Measurements from ENCODE around the gene DISC1. TPM values are rescaled to one million over a fixed set of nuclear protein-coding genes. Genes with fewer than 3 reads are reported as not detected.

The DISC1 gene
- polyA plus RNA-seq, 3 donors = 5.5 to 14.7 (median 5.8) TPM

GRCh38 chr1:231878737-231879136, 252.1 kb downstream of the DISC1 start:
- Histone ChIP-seq H3K4me1 (ENCODE audit: control insufficient read depth in 1 of 2, insufficient read depth in 2 of 2, low read length in 2 of 2) (no peaks in the 10 kb centered on the region), H3K27me3 (ENCODE audit: control insufficient read depth in 2 of 2, insufficient read depth in 2 of 2, low read length in 2 of 2) (no peaks in the 10 kb centered on the region), H3K4me2 (replicated peaks; ENCODE audit: extremely low read depth, low read length, poor library complexity, severe bottlenecking) (no peak overlapping the region), H3K79me2 (ENCODE audit: insufficient read depth, low read length) (no peaks in the 10 kb centered on the region), H3K27ac (ENCODE audit: low read depth in 1 of 2, low read length in 2 of 2) (no peak overlapping the region), H3K4me3 (replicated peaks in 1 of 3; ENCODE audit: low read depth in 2 of 3, low read length in 3 of 3) (no peak overlapping the region), H3K9me3 (replicated peaks in 1 of 2; ENCODE audit: control insufficient read depth in 1 of 2, insufficient read depth in 1 of 2, low read length in 2 of 2) (peaks cover 12 to 23% of the 10 kb centered on the region in 2 donors), H4K20me1 (ENCODE audit: insufficient read depth, low read length) (peaks cover 27% of the 10 kb centered on the region), H2AFZ (ENCODE audit: insufficient read depth, low read depth, low read length, poor library complexity, severe bottlenecking) (no peak overlapping the region), H3K36me3 (replicated peaks in 1 of 2; ENCODE audit: control insufficient read depth in 1 of 2, insufficient read depth in 2 of 2, low read length in 2 of 2) (peaks cover 3 to 66% of the 10 kb centered on the region in 2 donors), H3K9ac (ENCODE audit: insufficient read depth, low read length, poor library complexity, severe bottlenecking) (no peak overlapping the region)
- intact Hi-C loops (cut with micrococcal nuclease) = no loop called here
- Mint-ChIP-seq H3K27me3 (ENCODE audit: low read depth in 3 of 3) (no peaks in the 10 kb centered on the region), H3K9me3 (peaks cover 12 to 19% (median 15%) of the 10 kb centered on the region in 7 donors), H3K4me3 (no peak overlapping the region), H3K36me3 (peaks cover 43 to 60% of the 10 kb centered on the region in 2 donors), H3K27ac (no peak overlapping the region), H3K4me1 (no peaks in the 10 kb centered on the region)
- WGBS (ENCODE audit: insufficient coverage) = no CpG with 5 or more reads among the region's 1 CpG
- TF ChIP-seq, protein P1, sequence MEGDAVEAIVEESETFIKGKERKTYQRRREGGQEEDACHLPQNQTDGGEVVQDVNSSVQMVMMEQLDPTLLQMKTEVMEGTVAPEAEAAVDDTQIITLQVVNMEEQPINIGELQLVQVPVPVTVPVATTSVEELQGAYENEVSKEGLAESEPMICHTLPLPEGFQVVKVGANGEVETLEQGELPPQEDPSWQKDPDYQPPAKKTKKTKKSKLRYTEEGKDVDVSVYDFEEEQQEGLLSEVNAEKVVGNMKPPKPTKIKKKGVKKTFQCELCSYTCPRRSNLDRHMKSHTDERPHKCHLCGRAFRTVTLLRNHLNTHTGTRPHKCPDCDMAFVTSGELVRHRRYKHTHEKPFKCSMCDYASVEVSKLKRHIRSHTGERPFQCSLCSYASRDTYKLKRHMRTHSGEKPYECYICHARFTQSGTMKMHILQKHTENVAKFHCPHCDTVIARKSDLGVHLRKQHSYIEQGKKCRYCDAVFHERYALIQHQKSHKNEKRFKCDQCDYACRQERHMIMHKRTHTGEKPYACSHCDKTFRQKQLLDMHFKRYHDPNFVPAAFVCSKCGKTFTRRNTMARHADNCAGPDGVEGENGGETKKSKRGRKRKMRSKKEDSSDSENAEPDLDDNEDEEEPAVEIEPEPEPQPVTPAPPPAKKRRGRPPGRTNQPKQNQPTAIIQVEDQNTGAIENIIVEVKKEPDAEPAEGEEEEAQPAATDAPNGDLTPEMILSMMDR (IDR thresholded peaks at IDR 0.05) = no peak
- no peak for DNase-seq

GRCh38 chr1:231879296-231879695, 252.7 kb downstream of the DISC1 start:
- Mint-ChIP-seq H3K4me3 (no peak overlapping the region), H3K27me3 (ENCODE audit: low read depth in 3 of 3) (no peaks in the 10 kb centered on the region), H3K36me3 (peaks cover 42 to 61% of the 10 kb centered on the region in 2 donors), H3K4me1 (no peaks in the 10 kb centered on the region), H3K27ac (peak overlapping the region in 1 of 7 donors; percentile 51), H3K9me3 (peaks cover 11 to 18% (median 15%) of the 10 kb centered on the region in 7 donors)
- TF ChIP-seq, protein P1 (IDR thresholded peaks at IDR 0.05) = no peak
- Histone ChIP-seq H3K27ac (ENCODE audit: low read depth in 1 of 2, low read length in 2 of 2) (no peak overlapping the region), H3K4me2 (replicated peaks; ENCODE audit: extremely low read depth, low read length, poor library complexity, severe bottlenecking) (no peak overlapping the region), H2AFZ (ENCODE audit: insufficient read depth, low read depth, low read length, poor library complexity, severe bottlenecking) (no peak overlapping the region), H3K79me2 (ENCODE audit: insufficient read depth, low read length) (no peaks in the 10 kb centered on the region), H3K4me3 (replicated peaks in 1 of 3; ENCODE audit: low read depth in 2 of 3, low read length in 3 of 3) (no peak overlapping the region), H4K20me1 (ENCODE audit: insufficient read depth, low read length) (peaks cover 30% of the 10 kb centered on the region), H3K9ac (ENCODE audit: insufficient read depth, low read length, poor library complexity, severe bottlenecking) (no peak overlapping the region), H3K36me3 (replicated peaks in 1 of 2; ENCODE audit: control insufficient read depth in 1 of 2, insufficient read depth in 2 of 2, low read length in 2 of 2) (peaks cover 3 to 66% of the 10 kb centered on the region in 2 donors), H3K4me1 (ENCODE audit: control insufficient read depth in 1 of 2, insufficient read depth in 2 of 2, low read length in 2 of 2) (no peaks in the 10 kb centered on the region), H3K27me3 (ENCODE audit: control insufficient read depth in 2 of 2, insufficient read depth in 2 of 2, low read length in 2 of 2) (no peaks in the 10 kb centered on the region), H3K9me3 (replicated peaks in 1 of 2; ENCODE audit: control insufficient read depth in 1 of 2, insufficient read depth in 1 of 2, low read length in 2 of 2) (peaks cover 12 to 21% of the 10 kb centered on the region in 2 donors)
- intact Hi-C loops (cut with micrococcal nuclease) = no loop called here
- no peak for DNase-seq
- no CpG with 5 or more reads among the region's 1 CpG for WGBS (ENCODE audit: insufficient coverage)

All from CD14-positive monocyte (primary cell).